Measurements from ENCODE around the gene CCDC51.

The CCDC51 gene

DNA sequence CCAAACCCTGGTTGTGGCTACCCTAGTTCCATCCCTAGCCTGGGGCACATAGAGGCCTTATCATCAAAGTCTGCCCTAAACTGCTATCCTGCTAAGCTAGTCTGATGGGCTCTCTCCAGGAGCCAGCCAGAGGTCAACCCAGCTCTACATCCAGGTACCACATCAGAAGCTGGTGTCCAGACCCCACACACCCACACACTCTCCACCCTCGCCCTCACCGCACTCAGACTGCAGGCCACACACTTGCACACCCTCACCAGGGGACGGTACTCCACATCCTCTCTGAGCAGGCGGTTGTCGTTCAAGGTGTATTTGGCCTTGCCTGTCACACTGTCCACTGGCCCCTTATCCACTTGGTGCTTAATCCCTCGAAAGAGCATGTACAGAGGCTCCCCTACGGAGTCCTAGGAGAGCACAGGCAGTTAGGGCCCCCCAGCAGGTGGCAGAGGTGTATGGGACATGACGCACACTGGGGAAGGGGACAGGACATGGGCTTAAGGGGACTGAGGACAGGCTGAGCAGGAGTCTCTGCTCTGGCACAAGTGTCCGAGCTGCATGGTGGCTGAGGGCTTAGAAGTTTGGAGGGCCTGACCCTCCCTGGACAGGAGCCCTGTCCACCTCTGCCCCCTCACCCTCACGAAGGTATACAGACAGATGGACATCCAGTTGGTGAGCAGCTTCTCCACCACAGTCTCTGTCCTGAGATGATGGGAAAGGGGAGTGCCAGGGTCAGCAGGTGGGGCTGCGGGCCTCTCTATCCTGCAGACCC lies 28.1 kb downstream of the CCDC51 start:
- no peak overlapping the region for H3K4me3 ChIP-seq (replicated peaks in 1 of 2; ENCODE audit: low read depth in 2 of 2, low read length in 2 of 2)
- DNase-seq (ENCODE audit: low read depth in 2 of 2) = no peak
- TF ChIP-seq, protein P1, sequence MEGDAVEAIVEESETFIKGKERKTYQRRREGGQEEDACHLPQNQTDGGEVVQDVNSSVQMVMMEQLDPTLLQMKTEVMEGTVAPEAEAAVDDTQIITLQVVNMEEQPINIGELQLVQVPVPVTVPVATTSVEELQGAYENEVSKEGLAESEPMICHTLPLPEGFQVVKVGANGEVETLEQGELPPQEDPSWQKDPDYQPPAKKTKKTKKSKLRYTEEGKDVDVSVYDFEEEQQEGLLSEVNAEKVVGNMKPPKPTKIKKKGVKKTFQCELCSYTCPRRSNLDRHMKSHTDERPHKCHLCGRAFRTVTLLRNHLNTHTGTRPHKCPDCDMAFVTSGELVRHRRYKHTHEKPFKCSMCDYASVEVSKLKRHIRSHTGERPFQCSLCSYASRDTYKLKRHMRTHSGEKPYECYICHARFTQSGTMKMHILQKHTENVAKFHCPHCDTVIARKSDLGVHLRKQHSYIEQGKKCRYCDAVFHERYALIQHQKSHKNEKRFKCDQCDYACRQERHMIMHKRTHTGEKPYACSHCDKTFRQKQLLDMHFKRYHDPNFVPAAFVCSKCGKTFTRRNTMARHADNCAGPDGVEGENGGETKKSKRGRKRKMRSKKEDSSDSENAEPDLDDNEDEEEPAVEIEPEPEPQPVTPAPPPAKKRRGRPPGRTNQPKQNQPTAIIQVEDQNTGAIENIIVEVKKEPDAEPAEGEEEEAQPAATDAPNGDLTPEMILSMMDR (IDR thresholded peaks at IDR 0.05; ENCODE audit: low read depth, low read length) = no peak

- H3K4me3 ChIP-seq (replicated peaks in 1 of 2; ENCODE audit: low read depth in 2 of 2, low read length in 2 of 2) = no peak overlapping the region
- DNase-seq (ENCODE audit: low read depth in 2 of 2) = no peak
- TF ChIP-seq, protein P1 (IDR thresholded peaks at IDR 0.05; ENCODE audit: low read depth, low read length) = no peak
Measured at GRCh38 chr3:48411041-48411588, 28.8 kb downstream of the CCDC51 start.

DNA sequence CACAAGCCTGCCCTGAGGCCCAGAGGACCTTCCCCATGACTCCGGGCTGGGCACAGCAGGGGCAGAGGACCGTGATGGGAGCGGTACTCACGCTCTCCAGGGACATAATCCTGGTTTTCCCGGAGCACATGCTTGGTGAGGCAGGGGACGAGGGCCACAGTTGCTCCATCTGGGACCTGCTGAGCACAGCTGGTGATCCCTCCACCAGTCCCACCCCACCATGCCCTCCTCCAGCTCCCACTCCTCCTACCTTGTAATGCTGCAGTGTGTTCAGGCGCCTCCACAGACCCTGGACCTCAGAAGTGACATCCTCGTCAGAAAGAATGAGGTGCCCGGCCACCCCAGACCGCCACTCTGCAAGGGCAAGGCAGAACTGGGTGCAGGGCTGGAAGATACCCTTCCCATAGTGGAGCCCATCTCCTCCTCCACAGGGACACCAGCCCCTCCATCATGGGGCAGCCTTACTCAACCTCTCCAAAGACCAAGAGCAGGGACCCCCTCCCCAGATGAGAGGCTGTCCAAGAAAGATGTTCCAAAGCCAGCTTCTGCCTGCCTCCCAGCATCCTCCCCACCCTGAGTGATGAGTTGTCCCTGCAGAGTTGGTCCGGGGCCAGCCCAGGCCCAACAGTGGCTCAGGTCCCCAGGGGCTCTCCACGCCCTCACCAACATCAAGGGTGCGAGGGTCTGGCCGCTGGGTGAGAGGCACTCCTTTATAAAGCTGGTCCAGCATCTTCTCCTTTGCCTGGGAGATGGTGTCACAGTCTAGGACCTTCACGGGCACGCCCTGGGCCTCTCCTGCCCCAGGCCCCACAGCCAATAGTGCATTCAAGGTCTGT lies 29.5 kb downstream of the CCDC51 start:
- H3K4me3 ChIP-seq (replicated peaks in 1 of 2; ENCODE audit: low read depth in 2 of 2, low read length in 2 of 2) = no peak overlapping the region
- TF ChIP-seq, protein P1 (IDR thresholded peaks at IDR 0.05; ENCODE audit: low read depth, low read length) = no peak
- DNase-seq (ENCODE audit: low read depth in 2 of 2) = no peak

DNA sequence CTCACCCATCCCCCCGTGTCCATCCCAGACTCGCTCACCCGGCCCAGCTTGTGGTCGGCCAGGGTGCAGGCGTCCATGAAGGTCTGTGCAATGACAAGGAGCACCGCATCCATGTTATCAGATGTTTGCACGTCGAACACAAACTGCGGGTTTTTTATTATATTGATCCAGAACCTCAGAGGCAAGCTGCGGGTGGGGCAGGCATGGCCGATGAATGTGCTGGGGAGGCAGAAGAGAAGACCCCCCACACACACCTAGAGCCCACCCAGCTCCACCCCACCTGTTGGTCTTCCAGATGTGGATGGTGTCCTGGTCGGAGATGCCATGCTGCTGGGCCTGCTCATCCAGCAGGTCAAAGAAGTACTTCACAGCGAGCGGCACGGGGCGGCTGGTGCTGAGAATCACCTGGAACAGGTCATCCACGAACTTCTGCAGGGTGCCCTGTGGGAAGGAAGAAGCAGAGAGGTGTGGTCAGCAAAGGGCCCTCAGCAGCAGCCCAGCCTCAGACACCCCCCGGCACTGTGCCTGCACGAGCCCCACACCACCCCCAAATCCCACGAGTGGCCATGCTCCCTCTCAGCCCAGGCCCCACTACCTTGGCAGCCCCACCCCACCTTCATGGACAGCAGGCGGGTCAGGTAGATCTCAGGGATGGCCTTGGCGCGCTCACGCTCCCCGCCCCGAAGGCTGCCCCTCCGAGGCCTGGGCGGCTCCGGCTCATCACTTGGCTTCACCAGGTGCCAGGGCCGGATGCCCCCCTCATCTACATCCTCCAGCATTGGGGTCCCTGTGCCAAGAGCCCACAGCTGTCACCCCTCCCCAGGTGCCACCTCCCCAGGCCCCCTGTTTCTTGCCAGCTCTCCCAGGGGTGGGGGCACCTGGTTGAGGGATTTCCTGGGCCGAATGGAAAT lies 30.4 kb downstream of the CCDC51 start:
- TF ChIP-seq, protein P1 (IDR thresholded peaks at IDR 0.05; ENCODE audit: low read depth, low read length) = no peak
- no peak for DNase-seq (ENCODE audit: low read depth in 2 of 2)
- no peak overlapping the region for H3K4me3 ChIP-seq (replicated peaks in 1 of 2; ENCODE audit: low read depth in 2 of 2, low read length in 2 of 2)

DNA sequence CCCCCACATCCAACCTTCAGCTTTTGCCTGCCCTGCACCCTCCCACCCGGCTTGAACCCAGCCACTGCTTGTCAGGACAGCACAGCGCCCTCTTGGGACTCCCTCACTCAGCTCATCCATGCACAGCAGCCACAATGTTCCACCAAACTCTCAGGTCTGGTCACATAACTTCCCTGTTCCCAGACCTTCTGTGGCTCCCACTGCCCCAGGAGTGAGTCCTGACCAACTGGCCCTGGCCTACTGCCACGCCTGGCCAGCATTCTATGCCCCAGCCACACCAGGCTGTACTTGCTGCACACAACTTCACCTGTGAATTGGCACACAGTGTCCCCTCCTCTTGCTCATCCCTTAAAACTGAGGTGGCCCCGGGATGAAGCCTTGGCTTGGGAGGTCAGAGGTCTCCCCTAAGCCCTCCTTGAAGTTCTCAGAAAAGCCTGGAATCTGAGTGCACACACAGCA lies 31.1 kb downstream of the CCDC51 start:
- no peak for DNase-seq (ENCODE audit: low read depth in 2 of 2)
- TF ChIP-seq, protein P1 (IDR thresholded peaks at IDR 0.05; ENCODE audit: low read depth, low read length) = no peak
- H3K4me3 ChIP-seq (replicated peaks in 1 of 2; ENCODE audit: low read depth in 2 of 2, low read length in 2 of 2) = no peak overlapping the region

DNA sequence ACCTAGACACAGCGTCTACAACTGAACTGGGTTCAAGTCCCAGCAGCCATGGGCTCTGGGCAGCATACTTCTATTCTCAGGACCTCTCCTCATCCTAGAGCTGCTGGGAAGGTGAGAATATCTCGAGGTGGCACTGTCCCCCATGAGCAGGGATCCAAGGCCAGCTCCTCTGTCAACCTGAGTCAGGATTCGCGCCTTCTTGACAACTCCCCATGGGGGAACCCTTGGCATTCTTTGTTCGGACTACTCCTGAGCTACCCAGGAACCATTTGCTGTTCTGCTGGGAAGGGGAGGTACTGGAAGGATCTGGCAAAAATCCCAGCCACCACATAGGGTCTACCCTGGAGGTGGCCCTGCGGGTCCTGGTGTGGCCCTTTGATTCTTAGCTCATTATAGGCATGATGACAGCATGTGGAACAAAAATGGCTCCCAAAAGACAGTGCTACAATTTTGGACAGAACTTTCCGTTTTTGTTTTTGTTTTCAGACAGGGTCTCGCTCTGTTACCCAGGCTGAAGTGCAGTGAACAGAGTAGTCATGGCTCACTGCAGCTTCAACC lies 32.3 kb downstream of the CCDC51 start:
- H3K4me3 ChIP-seq (replicated peaks in 1 of 2; ENCODE audit: low read depth in 2 of 2, low read length in 2 of 2) = no peak overlapping the region
- TF ChIP-seq, protein P1 (IDR thresholded peaks at IDR 0.05; ENCODE audit: low read depth, low read length) = no peak
- no peak for DNase-seq (ENCODE audit: low read depth in 2 of 2)
